CD8-positive, alpha-beta memory T cell (primary cell): Measurements from ENCODE around the gene MAP3K21. TPM values are rescaled to one million over a fixed set of nuclear protein-coding genes. Genes with fewer than 3 reads are reported as not detected.

ENCODE experiments used
- CTCF ChIA-PET: fragments of 350-600 bp; sonication (Branson Sonifier 250); formaldehyde crosslinking; loops from one replicate; lab custom pipeline; 2021; ENCODE audit warnings: antibody characterized with exemption; lab: Charles Lee
- POLR2A ChIA-PET: fragments of 350-600 bp; sonication (Branson Sonifier 250); formaldehyde crosslinking; loops from one replicate; lab custom pipeline; 2021; ENCODE audit warnings: antibody characterized with exemption; lab: Charles Lee
- DNase-seq, 5 donors: peaks; one replicate each; pipeline versions ENCODE4 v3.0.0 to v3.0.0-alpha.2; 2020 to 2022; ENCODE audit warnings: mixed read lengths in 1 of 5
- H3K27ac ChIP-seq: one replicate; pipeline ENCODE4 v1.7.0; 2013; ENCODE audit warnings: low read depth, mild to moderate bottlenecking, low read length, moderate library complexity
- H3K27me3 ChIP-seq: 2 replicates; pipeline ENCODE4 v1.7.0; 2013; ENCODE audit warnings: low read length, mild to moderate bottlenecking; ENCODE audit not compliant: insufficient read depth, poor library complexity, severe bottlenecking
- H3K36me3 ChIP-seq: 2 replicates; pipeline ENCODE4 v1.7.0; 2013; ENCODE audit warnings: mild to moderate bottlenecking, low read length, moderate library complexity; ENCODE audit not compliant: insufficient read depth
- H3K4me1 ChIP-seq: 2 replicates; pipeline ENCODE4 v1.7.0; 2013; ENCODE audit warnings: mild to moderate bottlenecking, low read length, moderate library complexity; ENCODE audit not compliant: insufficient read depth
- H3K4me3 ChIP-seq: 2 replicates; pipeline ENCODE4 v1.7.0; 2013; ENCODE audit warnings: mild to moderate bottlenecking, low read length
- H3K9me3 ChIP-seq: 2 replicates; pipeline ENCODE4 v1.7.0; 2013; ENCODE audit warnings: mild to moderate bottlenecking, low read length
- H3K27ac Mint-ChIP-seq, 8 donors: one replicate each; pipeline ENCODE4 v1.8.0; 2020 to 2021; ENCODE audit warnings: mixed read lengths in 8 of 8, mild to moderate bottlenecking in 6 of 8, inconsistent platforms in 3 of 8, moderate library complexity in 3 of 8
- H3K27me3 Mint-ChIP-seq, 2 donors: one replicate each; pipeline ENCODE4 v1.8.0; 2020 to 2021; ENCODE audit warnings: mixed read lengths in 2 of 2, mild to moderate bottlenecking in 1 of 2, moderate library complexity in 1 of 2
- H3K36me3 Mint-ChIP-seq, 3 donors: one replicate each; pipeline ENCODE4 v1.8.0; 2020 to 2021; ENCODE audit warnings: mixed read lengths in 3 of 3, inconsistent platforms in 1 of 3, mild to moderate bottlenecking in 1 of 3
- H3K4me1 Mint-ChIP-seq, 3 donors: one replicate each; pipeline ENCODE4 v1.8.0; 2020 to 2021; ENCODE audit warnings: mixed read lengths in 3 of 3, inconsistent platforms in 1 of 3, mild to moderate bottlenecking in 1 of 3
- H3K4me3 Mint-ChIP-seq, 7 donors: one replicate each; pipeline ENCODE4 v1.8.0; 2020 to 2021; ENCODE audit warnings: mixed read lengths in 7 of 7, mild to moderate bottlenecking in 6 of 7, moderate library complexity in 4 of 7, inconsistent platforms in 2 of 7
- H3K9me3 Mint-ChIP-seq, 5 donors: one replicate each; pipeline ENCODE4 v1.8.0; 2020 to 2022; ENCODE audit warnings: mixed read lengths in 5 of 5, mild to moderate bottlenecking in 3 of 5, moderate library complexity in 2 of 5, inconsistent platforms in 1 of 5
- polyA plus RNA-seq: library from polyadenylated mRNA; unstranded; fragments of 300-500 nt; fragmentation: Illumina TruSeq; gene quantifications from one replicate; pipeline ENCODE4 v1.2.3, GENCODE V29; 2021
- total RNA-seq, 2 experiments: library from RNA; stranded (reverse); gene quantifications; one replicate each; pipeline ENCODE4 v1.2.3, GENCODE V29; 2021

MAP3K21 gene
- total and polyA plus RNA-seq, 3 experiments from 2014 or later = 0.54 to 2.8 (median 2.8) TPM

- Mint-ChIP-seq H3K4me3 (no peak overlapping the region), H3K36me3 (no peaks in the 10 kb centered on the region), H3K4me1 (no peaks in the 10 kb centered on the region), H3K27ac (no peak overlapping the region), H3K9me3 (no peaks in the 10 kb centered on the region), H3K27me3 (peaks cover 25 to 56% of the 10 kb centered on the region in 2 donors)
- H3K4me1 ChIP-seq = no peaks in the 10 kb centered on the region
- peaks cover 12% of the 10 kb centered on the region for H3K27me3 ChIP-seq
- ChIA-PET CTCF (no interaction called here), POLR2A (no interaction called here)
- no peak overlapping the region for H3K27ac ChIP-seq
- no peaks in the 10 kb centered on the region for H3K9me3 ChIP-seq
- no peak overlapping the region for H3K4me3 ChIP-seq
- DNase-seq = no peak
- H3K36me3 ChIP-seq = no peaks in the 10 kb centered on the region
Observed at GRCh38 chr1:233395863-233396646, 68.5 kb downstream of the MAP3K21 start.

- peaks cover 5 to 27% of the 10 kb centered on the region in 2 donors for H3K27me3 Mint-ChIP-seq
- no peaks in the 10 kb centered on the region for H3K4me1 ChIP-seq
- H3K9me3 ChIP-seq = no peaks in the 10 kb centered on the region
- H3K27me3 ChIP-seq = no peaks in the 10 kb centered on the region
- no peak overlapping the region for H3K27ac Mint-ChIP-seq
- DNase-seq = no peak
- ChIA-PET CTCF (no interaction called here), POLR2A (no interaction called here)
- no peak overlapping the region for H3K4me3 ChIP-seq
- no peak overlapping the region for H3K27ac ChIP-seq
- no peaks in the 10 kb centered on the region for H3K36me3 ChIP-seq
- no peaks in the 10 kb centered on the region for H3K36me3 Mint-ChIP-seq
- H3K4me3 Mint-ChIP-seq = no peak overlapping the region
- H3K4me1 Mint-ChIP-seq = no peaks in the 10 kb centered on the region
- peaks cover 0 to 12% (median 5%) of the 10 kb centered on the region in 5 donors for H3K9me3 Mint-ChIP-seq
Observed at GRCh38 chr1:233406339-233406960, 78.9 kb downstream of the MAP3K21 start.

DNA sequence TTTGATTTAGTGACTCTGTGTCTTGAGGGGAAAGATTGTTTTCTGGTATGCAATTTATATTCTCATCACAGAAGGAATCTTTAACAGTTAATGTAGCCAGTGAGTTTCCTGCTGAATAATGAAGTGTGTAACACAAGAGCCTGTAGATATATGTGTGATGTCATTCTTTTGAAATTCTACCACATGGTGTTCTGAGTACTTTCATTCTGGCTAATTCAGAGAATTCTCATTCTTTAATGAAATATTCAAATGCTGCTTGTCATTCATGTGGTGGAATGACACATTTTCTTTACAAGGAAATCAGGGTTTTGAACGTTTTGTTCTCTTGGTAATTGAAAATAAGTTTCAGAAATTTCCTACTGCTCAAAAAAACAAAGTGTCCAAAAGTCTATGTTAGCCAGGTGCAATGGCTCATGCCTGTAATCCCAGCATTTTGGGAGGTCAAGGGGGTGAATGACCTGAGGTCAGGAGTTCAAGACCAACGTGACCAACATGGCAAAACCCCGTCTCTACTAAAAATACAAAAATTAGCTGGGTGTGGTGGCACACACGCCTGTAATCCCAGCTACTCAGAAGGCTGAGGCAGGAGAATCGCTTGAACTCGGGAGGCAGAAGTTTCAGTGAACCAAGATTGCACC is 79.6 kb downstream of the MAP3K21 start:
- H3K27ac Mint-ChIP-seq = no peak overlapping the region
- no peak for DNase-seq
- POLR2A ChIA-PET = no interaction called here

GRCh38 chr1:233409540-233409939 is 82.0 kb downstream of the MAP3K21 start:
- H3K9me3 ChIP-seq = no peaks in the 10 kb centered on the region
- H3K4me3 Mint-ChIP-seq = no peak overlapping the region
- H3K27ac ChIP-seq = no peak overlapping the region
- ChIA-PET POLR2A (no interaction called here), CTCF (no interaction called here)
- H3K4me3 ChIP-seq = no peak overlapping the region
- no peaks in the 10 kb centered on the region for H3K36me3 Mint-ChIP-seq
- H3K27ac Mint-ChIP-seq = no peak overlapping the region
- no peaks in the 10 kb centered on the region for H3K27me3 ChIP-seq
- no peaks in the 10 kb centered on the region for H3K4me1 Mint-ChIP-seq
- H3K4me1 ChIP-seq = no peaks in the 10 kb centered on the region
- no peak for DNase-seq
- H3K36me3 ChIP-seq = no peaks in the 10 kb centered on the region
- H3K27me3 Mint-ChIP-seq = peaks cover 0 to 10% of the 10 kb centered on the region in 2 donors
- peaks cover 0 to 9% (median 3%) of the 10 kb centered on the region in 5 donors for H3K9me3 Mint-ChIP-seq

More for the DNA sequence above, 79.6 kb downstream of the MAP3K21 start:
- Histone ChIP-seq H3K4me1 (no peaks in the 10 kb centered on the region), H3K27me3 (no peaks in the 10 kb centered on the region), H3K27ac (no peak overlapping the region), H3K36me3 (no peaks in the 10 kb centered on the region), H3K9me3 (no peaks in the 10 kb centered on the region), H3K4me3 (no peak overlapping the region)
- Mint-ChIP-seq H3K4me3 (no peak overlapping the region), H3K4me1 (no peaks in the 10 kb centered on the region), H3K9me3 (peaks cover 0 to 12% (median 5%) of the 10 kb centered on the region in 5 donors), H3K36me3 (no peaks in the 10 kb centered on the region), H3K27me3 (peaks cover 5 to 20% of the 10 kb centered on the region in 2 donors)
- CTCF ChIA-PET = no interaction called here

GRCh38 chr1:233410906-233411305 is 83.4 kb downstream of the MAP3K21 start:
- Mint-ChIP-seq H3K27ac (no peak overlapping the region), H3K9me3 (peaks cover 0 to 9% (median 5%) of the 10 kb centered on the region in 5 donors), H3K36me3 (no peaks in the 10 kb centered on the region), H3K4me1 (no peaks in the 10 kb centered on the region), H3K4me3 (no peak overlapping the region), H3K27me3 (peaks cover 7 to 14% of the 10 kb centered on the region in 2 donors)
- Histone ChIP-seq H3K4me1 (no peaks in the 10 kb centered on the region), H3K36me3 (no peaks in the 10 kb centered on the region), H3K27me3 (no peaks in the 10 kb centered on the region), H3K27ac (no peak overlapping the region), H3K9me3 (no peaks in the 10 kb centered on the region), H3K4me3 (no peak overlapping the region)
- POLR2A ChIA-PET = no interaction called here
- DNase-seq = no peak
- CTCF ChIA-PET = no interaction called here

DNA sequence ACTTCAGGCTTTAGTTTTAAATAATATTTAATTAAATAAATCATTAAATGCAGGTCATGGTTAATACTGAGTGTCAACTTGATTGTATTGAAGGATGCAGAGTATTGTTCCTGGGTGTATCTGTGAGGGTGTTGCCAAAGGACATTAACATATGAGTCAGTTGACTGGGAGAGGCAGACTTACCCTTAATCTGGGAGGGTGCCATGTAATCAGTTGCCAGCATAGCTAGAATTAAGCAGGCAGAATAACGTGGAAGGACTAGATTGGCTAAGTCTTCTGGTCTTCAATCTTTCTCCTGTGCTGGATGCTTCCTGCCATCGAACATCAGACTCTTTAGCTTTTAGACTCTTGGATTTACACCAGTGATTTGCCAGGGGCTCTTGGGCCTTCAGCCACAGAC is 85.3 kb downstream of the MAP3K21 start:
- H3K9me3 Mint-ChIP-seq = peaks cover 0 to 7% (median 3%) of the 10 kb centered on the region in 5 donors
- no peaks in the 10 kb centered on the region for H3K9me3 ChIP-seq
- DNase-seq = no peak
- H3K36me3 Mint-ChIP-seq = no peaks in the 10 kb centered on the region
- H3K27me3 ChIP-seq = no peaks in the 10 kb centered on the region
- no peaks in the 10 kb centered on the region for H3K4me1 Mint-ChIP-seq
- H3K36me3 ChIP-seq = no peaks in the 10 kb centered on the region
- no peak overlapping the region for H3K27ac ChIP-seq
- no peak overlapping the region for H3K27ac Mint-ChIP-seq
- ChIA-PET POLR2A (no interaction called here), CTCF (no interaction called here)
- H3K27me3 Mint-ChIP-seq = peaks cover 7 to 11% of the 10 kb centered on the region in 2 donors
- no peak overlapping the region for H3K4me3 Mint-ChIP-seq
- no peaks in the 10 kb centered on the region for H3K4me1 ChIP-seq
- no peak overlapping the region for H3K4me3 ChIP-seq

- no peak overlapping the region for H3K27ac ChIP-seq
- no peaks in the 10 kb centered on the region for H3K36me3 Mint-ChIP-seq
- H3K9me3 Mint-ChIP-seq = peaks cover 0 to 2% (median 0%) of the 10 kb centered on the region in 5 donors
- H3K27me3 ChIP-seq = no peaks in the 10 kb centered on the region
- H3K36me3 ChIP-seq = no peaks in the 10 kb centered on the region
- CTCF ChIA-PET = no interaction called here
- H3K4me1 Mint-ChIP-seq = peaks cover 0 to 3% (median 0%) of the 10 kb centered on the region in 3 donors
- no peaks in the 10 kb centered on the region for H3K4me1 ChIP-seq
- H3K27ac Mint-ChIP-seq = no peak overlapping the region
- POLR2A ChIA-PET = no interaction called here
- no peak for DNase-seq
- peaks cover 8 to 30% of the 10 kb centered on the region in 2 donors for H3K27me3 Mint-ChIP-seq
- no peak overlapping the region for H3K4me3 Mint-ChIP-seq
- no peak overlapping the region for H3K4me3 ChIP-seq
- no peaks in the 10 kb centered on the region for H3K9me3 ChIP-seq
Observed at GRCh38 chr1:233421293-233421692, 93.8 kb downstream of the MAP3K21 start.

DNA sequence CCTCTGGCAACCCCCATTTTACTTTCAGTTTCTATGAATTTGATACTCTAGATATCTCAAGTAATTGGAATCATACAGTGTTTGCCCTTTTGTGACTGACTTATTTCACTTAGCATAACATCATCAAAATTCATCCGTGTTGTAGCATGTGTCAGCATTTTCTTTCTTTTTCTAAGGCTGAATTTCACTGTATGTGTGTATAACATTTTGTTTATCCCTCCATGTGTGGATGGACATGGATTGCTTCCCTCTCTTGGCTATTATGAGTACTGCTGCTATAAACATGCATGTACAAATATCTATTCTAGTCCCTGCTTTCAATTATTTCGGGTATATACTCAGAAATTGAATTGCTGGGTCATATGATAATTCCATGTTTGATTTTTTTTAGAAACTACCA is 97.3 kb downstream of the MAP3K21 start:
- no peak overlapping the region for H3K4me3 Mint-ChIP-seq
- H3K27me3 ChIP-seq = no peaks in the 10 kb centered on the region
- no peaks in the 10 kb centered on the region for H3K9me3 ChIP-seq
- H3K27ac Mint-ChIP-seq = no peak overlapping the region
- no peaks in the 10 kb centered on the region for H3K36me3 Mint-ChIP-seq
- H3K4me1 ChIP-seq = no peaks in the 10 kb centered on the region
- H3K27ac ChIP-seq = no peak overlapping the region
- peaks cover 18 to 53% of the 10 kb centered on the region in 2 donors for H3K27me3 Mint-ChIP-seq
- POLR2A ChIA-PET = no interaction called here
- CTCF ChIA-PET = no interaction called here
- H3K9me3 Mint-ChIP-seq = peaks cover 0 to 2% (median 0%) of the 10 kb centered on the region in 5 donors
- DNase-seq = no peak
- H3K4me1 Mint-ChIP-seq = peaks cover 0 to 3% (median 0%) of the 10 kb centered on the region in 3 donors
- no peaks in the 10 kb centered on the region for H3K36me3 ChIP-seq
- H3K4me3 ChIP-seq = no peak overlapping the region
